Measurements from ENCODE around the gene DCXR. TPM values are rescaled to one million over a fixed set of nuclear protein-coding genes. Genes with fewer than 3 reads are reported as not detected.

DCXR gene
- total and polyA plus RNA-seq, 2 of the 13 experiments (the other 11 are each of a cell fraction or from before 2014, with no cell fraction given), result 287 to 311 TPM

DNA sequence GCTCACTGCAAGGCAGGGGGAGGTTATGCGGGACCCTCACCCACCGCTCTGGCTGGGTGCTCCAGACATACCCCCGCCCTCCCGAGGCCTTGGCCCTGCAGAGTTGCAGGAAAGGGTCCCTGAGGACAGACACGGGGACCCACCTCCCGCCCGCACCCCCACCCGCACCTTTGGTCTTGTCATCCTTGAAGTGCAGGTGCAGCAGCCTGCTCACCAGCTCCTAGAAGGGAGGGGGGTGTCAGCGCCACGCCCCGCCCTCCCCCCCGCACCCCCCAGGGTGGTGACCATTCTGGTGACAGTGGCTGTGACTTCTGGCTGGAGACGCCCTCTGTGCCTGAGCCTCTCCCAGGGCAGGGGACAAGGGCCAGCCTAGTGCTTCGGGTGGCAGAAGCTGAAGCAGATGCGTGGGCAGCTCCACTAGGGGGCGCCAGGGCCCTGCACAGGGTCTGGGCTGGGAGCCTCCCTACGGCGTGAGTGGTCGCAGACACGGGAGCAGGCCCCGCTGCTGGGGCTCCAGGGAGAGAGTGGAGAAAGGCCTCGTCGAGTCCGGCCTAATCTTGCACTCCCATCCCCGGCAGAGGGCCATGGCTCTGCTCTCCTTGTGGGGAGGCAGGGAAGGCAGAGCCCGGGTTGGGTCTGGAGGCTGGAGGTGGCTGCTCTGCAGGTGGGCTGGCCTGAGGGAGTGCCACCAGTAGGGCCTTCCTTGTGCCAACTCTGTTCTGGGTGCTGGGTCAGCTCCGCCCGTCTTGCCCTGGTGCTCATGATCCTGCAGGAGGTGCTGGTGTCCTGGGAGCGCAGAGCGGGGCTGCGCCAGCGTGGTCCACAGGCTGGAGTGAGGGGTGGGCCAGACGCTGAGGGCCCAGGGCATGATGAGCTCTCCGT is 17.6 kb downstream of the DCXR start (continued):
- TF ChIP-seq NFKBIZ (CRISPR knock-in tag; IDR thresholded peaks at IDR 0.05) (no peak), ZNF878 (CRISPR knock-in tag; IDR thresholded peaks at IDR 0.05) (no peak), SPEN (CRISPR knock-in tag; IDR thresholded peaks at IDR 0.05; ENCODE audit: low read depth) (peak; percentile 20), ZMYM4 (CRISPR knock-in tag; IDR thresholded peaks at IDR 0.05) (peak; percentile 36; the same call in 1 of the 2 replicates), ZNF260 (CRISPR knock-in tag; IDR thresholded peaks at IDR 0.05; ENCODE audit: borderline replicate concordance, low read depth) (no peak), ZFX (CRISPR knock-in tag; IDR thresholded peaks at IDR 0.05; ENCODE audit: low read depth) (peak; percentile 80), RELA (CRISPR knock-in tag; IDR thresholded peaks at IDR 0.05) (no peak), ZNF747 (CRISPR knock-in tag; IDR thresholded peaks at IDR 0.05; ENCODE audit: borderline replicate concordance) (peak; percentile 31; the same call in 1 of the 2 replicates), ATAD3A (CRISPR knock-in tag; IDR thresholded peaks at IDR 0.05) (no peak), RERE (CRISPR knock-in tag; IDR thresholded peaks at IDR 0.05; ENCODE audit: low read depth) (no peak), HIC2 (CRISPR knock-in tag; IDR thresholded peaks at IDR 0.05; ENCODE audit: low read depth) (peak; percentile 90), ZKSCAN8 (CRISPR knock-in tag; IDR thresholded peaks at IDR 0.05; ENCODE audit: borderline replicate concordance) (no peak), ARNTL (CRISPR knock-in tag; IDR thresholded peaks at IDR 0.05) (no peak), NFE2L1 (CRISPR knock-in tag; IDR thresholded peaks at IDR 0.05; ENCODE audit: borderline replicate concordance) (0 out of 2 replicates have a peak, but pooled peaks have one; percentile 22), ZNF12 (CRISPR knock-in tag; IDR thresholded peaks at IDR 0.05) (no peak), ZNF781 (CRISPR knock-in tag; IDR thresholded peaks at IDR 0.05; ENCODE audit: borderline replicate concordance, not compliant biosample characterization) (no peak), CEBPG (CRISPR knock-in tag; IDR thresholded peaks at IDR 0.05) (no peak), HDAC1 (CRISPR knock-in tag; IDR thresholded peaks at IDR 0.05) (peak; percentile 57), ELF1 (CRISPR knock-in tag; IDR thresholded peaks at IDR 0.05) (0 out of 2 replicates have a peak, but pooled peaks have one; percentile 10), NCOR1 (IDR thresholded peaks at IDR 0.05; ENCODE audit: borderline replicate concordance, low read length) (no peak), BORCS8-MEF2B (CRISPR knock-in tag; IDR thresholded peaks at IDR 0.05) (no peak)
- TF ChIP-seq, protein P1, sequence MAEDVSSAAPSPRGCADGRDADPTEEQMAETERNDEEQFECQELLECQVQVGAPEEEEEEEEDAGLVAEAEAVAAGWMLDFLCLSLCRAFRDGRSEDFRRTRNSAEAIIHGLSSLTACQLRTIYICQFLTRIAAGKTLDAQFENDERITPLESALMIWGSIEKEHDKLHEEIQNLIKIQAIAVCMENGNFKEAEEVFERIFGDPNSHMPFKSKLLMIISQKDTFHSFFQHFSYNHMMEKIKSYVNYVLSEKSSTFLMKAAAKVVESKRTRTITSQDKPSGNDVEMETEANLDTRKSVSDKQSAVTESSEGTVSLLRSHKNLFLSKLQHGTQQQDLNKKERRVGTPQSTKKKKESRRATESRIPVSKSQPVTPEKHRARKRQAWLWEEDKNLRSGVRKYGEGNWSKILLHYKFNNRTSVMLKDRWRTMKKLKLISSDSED (CRISPR knock-in tag; IDR thresholded peaks at IDR 0.05), result no peak
